ENCODE data around the gene TYW1B.
"Not testable (repeated sequence)": the region's sequence is repeated elsewhere in the genome, so short reads cannot be mapped to it uniquely, and the experiment has no call there.

Gene TYW1B

DNA sequence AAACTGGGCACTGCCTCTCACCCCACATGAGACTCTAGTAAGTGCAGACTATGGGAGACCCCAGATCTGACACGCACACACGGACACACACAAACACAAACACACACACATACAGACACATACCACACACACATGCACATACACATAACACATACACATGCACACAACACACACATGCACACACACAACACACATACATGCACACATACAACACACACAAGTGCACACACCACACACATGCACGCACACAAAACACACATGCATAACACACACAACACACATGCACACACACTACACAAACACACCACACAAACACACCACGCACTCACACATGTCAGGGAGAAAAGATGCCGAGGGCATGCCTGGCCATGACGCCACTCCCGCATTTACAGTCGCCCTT, 205.5 kb downstream of the TYW1B start:
- no peak for DNase-seq

DNA sequence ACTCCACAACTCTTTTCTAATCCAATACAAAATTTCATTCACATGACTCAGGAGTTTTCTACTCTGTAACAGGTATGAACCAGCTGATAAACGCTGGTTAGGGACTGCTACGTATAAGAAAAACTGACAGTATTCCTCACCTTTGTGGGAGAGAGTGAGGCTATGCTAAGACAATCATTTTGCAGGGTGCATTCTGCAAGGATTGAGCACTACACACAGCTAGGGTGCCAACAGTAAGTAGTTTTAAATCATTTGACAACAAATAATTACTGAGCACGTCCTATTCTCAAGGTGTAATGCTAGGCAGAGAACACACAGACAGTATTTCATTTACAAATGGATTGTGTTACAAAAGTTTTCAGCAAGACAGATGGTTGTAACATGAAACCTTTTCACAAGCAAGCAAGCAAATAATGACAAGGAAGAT, 206.2 kb downstream of the TYW1B start:
- DNase-seq, result not testable (repeated sequence)

GRCh38 chr7:72620923-72621322, 207.1 kb downstream of the TYW1B start:
- not testable (repeated sequence) for DNase-seq

DNA sequence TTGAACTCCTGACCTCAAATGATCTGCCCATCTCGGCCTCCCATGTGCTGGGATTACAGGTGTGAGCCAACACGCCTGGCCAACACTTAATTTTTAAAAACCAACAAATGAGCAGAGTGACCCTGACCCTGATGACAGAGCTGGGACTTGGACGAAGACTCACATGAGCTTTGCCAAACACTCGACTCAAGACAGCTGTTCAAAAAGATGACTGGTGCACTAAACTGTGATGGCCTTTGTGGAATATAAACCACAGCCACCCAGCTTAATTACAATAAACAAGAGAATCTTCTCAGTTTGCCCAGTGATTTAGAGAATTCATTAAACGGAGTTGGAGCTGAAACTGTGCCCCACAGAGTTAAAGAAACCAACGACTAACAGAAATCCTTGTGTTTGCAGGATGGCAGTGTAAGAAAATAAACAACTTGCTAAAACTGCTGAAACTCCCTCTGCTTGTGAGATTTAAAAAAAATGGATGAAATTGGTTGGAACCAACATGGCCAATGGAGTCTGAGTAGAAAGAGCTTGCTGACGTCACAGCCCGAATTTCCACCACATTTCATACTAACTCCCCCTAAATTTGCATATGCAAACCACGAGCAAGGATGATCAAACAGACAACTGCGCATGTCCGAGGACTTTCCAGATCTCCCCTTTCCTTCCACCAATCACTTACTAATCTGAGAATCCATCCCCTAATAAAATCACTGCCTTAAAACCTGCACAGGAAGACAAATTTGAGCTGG, 209.4 kb downstream of the TYW1B start:
- not testable (repeated sequence) for DNase-seq

DNA sequence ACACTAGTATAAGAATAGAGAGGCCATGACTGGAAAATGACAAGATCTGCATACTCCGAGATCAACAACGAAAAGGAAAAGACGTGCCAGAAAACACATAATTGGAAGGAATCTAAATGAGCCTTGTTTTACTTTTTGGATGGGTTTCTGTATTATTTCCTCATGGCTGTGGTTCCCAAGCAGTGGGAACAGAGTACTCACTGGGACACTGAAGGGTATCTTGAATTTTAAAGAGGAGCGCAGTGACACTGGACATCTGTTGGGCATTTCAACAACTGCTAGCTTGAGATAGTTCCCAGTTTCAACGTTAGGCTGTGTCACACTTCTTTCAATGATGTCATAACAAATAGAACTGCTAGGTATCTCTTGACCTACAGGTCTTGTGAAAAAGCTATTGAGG, 218.2 kb downstream of the TYW1B start:
- not testable (repeated sequence) for DNase-seq

GRCh38 chr7:72607988-72608387, 220.0 kb downstream of the TYW1B start:
- not testable (repeated sequence) for DNase-seq

GRCh38 chr7:72605863-72606431, 222.1 kb downstream of the TYW1B start:
- DNase-seq, result not testable (repeated sequence)

GRCh38 chr7:72604771-72605611, 223.0 kb downstream of the TYW1B start:
- DNase-seq, result not testable (repeated sequence)

GRCh38 chr7:72603476-72603875, 224.5 kb downstream of the TYW1B start:
- not testable (repeated sequence) for DNase-seq

- no peak for DNase-seq
These were observed 224.9 kb downstream of the TYW1B start for GRCh38 chr7:72603073-72603472.

DNA sequence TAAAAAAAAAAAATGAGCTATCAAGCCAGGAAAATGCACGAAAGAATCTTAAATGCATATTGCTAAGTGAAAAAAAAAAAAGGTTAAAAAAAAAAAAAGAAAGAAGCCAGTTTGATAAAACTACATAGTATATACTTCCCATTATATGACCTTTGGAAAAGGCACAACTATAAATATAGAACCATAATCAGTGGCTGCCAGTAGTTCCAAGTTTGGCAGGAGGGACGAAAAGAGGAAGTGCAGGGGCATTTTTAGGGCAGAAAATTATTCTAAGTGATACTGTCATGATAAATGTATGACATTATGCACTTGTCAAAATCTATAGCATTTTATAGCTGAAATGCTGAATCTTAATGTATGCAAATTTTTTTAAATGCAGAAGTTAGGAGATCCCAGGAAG, 226.3 kb downstream of the TYW1B start:
- DNase-seq, result not testable (repeated sequence)

- not testable (repeated sequence) for DNase-seq
These were observed 238.0 kb downstream of the TYW1B start for GRCh38 chr7:72590023-72590422.

- DNase-seq, result not testable (repeated sequence)
These were observed 240.7 kb downstream of the TYW1B start for GRCh38 chr7:72587267-72587666.

GRCh38 chr7:72584576-72584975, 243.4 kb downstream of the TYW1B start:
- DNase-seq, result not testable (repeated sequence)

GRCh38 chr7:72583620-72584361, 244.2 kb downstream of the TYW1B start:
- not testable (repeated sequence) for DNase-seq

DNA sequence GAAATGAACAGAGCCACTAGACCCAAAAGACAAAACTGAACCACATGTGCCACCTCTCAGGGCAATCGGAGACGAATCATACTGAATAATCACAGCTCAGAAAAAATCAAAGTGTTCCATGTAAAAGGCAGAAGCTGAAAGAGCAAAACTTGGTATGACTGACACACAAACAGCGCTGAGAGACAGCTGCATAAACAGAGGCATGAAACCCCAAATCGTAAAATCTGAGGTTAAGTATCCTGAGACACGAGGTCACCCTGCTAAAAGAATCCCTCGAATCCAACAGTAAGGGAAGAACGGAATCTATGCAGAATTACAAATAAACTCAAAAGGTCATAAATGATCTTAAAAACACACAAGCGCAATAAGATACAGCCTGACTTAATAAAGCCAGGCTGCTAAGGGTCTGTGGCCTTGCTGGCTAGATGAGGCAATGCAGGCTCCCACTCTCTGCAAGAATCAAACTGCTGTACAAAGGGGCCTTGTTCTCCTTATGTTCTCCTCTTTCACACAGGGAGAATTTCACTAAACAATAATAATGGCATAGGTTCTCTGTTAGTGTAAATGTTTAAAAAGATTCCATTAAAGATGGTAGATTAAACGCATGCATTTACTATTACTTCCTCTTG, 247.7 kb downstream of the TYW1B start:
- DNase-seq, result not testable (repeated sequence)

GRCh38 chr7:72577107-72577506, 250.9 kb downstream of the TYW1B start:
- DNase-seq, result no peak

DNA sequence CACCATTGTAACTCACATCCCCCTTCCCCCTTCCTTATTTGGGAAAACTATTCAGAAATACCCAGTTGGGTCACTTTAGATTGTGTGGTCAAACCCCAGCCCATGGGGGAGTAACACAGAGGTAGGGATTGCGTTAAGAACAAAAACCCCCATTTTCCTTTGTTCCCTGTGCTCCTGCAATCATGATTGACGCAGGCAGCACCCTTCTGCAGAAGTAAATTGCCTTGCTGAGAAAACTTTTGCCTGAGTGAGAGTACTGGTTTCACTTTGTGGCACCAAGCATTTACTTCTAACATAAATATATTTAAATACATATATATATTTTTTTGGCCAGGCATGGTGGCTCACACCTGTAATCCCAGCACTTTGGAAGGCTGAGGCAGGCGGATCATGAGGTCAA, 266.0 kb downstream of the TYW1B start:
- DNase-seq, result not testable (repeated sequence)

GRCh38 chr7:72559546-72559945, 268.5 kb downstream of the TYW1B start:
- not testable (repeated sequence) for DNase-seq

DNA sequence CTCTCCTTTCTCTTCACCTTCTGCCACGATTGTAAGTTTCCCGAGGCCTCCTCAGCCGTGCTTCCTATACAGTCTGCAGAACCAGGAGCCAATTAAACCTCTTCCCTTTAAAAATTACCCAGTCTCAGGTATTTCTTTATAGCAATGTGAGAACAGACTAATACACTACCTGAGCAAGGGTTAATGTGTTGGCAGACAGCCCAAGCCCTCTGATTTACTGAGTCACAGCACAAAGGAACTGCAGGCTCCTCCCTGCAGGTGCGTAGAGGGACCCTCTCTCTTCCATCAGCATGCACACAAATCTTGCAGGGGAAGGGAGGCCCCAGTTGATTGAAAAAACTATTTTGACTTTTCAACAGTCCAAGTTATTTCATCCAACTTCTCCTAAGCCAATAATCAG, 271.3 kb downstream of the TYW1B start:
- not testable (repeated sequence) for DNase-seq

- not testable (repeated sequence) for DNase-seq
These were observed 272.8 kb downstream of the TYW1B start for GRCh38 chr7:72555238-72555637.

DNA sequence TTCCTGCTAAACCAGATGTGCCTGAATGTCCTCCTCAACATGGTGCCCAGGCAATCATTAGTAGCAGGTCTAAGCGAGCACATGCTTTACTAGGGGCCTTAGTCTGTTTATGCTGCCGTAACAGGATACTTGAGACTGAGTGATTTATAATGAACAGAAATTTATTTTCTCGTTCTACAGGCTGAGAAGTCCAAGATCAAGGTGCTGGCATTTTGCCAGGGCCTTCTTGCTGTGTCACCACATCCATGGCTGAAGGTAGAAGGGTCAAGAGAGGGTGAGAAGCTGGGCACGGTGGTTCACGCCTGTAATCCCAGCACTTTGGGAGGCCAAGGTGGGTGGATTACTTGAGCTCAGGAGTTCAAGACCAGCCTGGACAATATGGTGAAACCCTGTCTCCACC, 273.6 kb downstream of the TYW1B start:
- DNase-seq, result not testable (repeated sequence)
